ENCODE measurements around the gene APEH. TPM values are rescaled to one million over a fixed set of nuclear protein-coding genes. Genes with fewer than 3 reads are reported as not detected.
A peak's percentile ranks its signal among the peaks of the same experiment; 100 is the strongest.

APEH gene
- total and polyA plus RNA-seq, 2 experiments from 2014 or later: 170 to 264 TPM

DNA sequence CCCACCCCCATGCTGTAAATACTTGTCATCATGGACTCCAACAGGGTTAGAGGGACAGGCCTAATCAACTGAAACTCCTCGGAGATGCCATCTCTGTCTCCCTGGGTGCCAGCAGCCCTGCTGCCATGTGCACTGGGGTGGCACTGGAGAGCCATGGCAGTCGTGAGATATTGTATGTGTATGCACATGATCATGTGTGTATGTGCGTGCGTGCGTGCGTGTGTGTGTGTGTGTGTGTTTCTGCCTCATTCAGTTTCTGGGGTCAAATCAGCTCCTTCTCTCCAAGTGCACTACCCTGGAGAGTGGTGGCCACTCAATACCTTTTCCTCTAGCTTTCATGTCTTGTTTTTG lies 3.2 kb upstream of the APEH start:
- no peak for ATAC-seq

More for the DNA sequence above, 3.2 kb upstream of the APEH start:
- H3K4me3 Mint-ChIP-seq: no peak overlapping the region; the same call in 2 of the 3 replicates
- H3K9me2 ChIP-seq (ENCODE audit: insufficient read depth): no peaks in the 10 kb centered on the region
- peaks cover 8% of the 10 kb centered on the region for H3K36me3 Mint-ChIP-seq (ENCODE audit: low read depth)
- H3K4me3 ChIP-seq: no peak overlapping the region
- H3F3A ChIP-seq (replicated peaks; ENCODE audit: low read depth): no peaks in the 10 kb centered on the region
- no peaks in the 10 kb centered on the region for H3K27me3 ChIP-seq (ENCODE audit: insufficient read depth)
- H3K4me1 ChIP-seq (ENCODE audit: insufficient read depth): peaks cover 15% of the 10 kb centered on the region
- peaks cover 14% of the 10 kb centered on the region; the same call in 1 of the 2 replicates for H4K20me1 ChIP-seq (replicated peaks; ENCODE audit: insufficient read depth)
- no peak overlapping the region for H3K4me2 ChIP-seq
- H3K79me2 ChIP-seq (replicated peaks; ENCODE audit: insufficient read depth): peaks cover 11% of the 10 kb centered on the region
- TF ChIP-seq, protein P1, sequence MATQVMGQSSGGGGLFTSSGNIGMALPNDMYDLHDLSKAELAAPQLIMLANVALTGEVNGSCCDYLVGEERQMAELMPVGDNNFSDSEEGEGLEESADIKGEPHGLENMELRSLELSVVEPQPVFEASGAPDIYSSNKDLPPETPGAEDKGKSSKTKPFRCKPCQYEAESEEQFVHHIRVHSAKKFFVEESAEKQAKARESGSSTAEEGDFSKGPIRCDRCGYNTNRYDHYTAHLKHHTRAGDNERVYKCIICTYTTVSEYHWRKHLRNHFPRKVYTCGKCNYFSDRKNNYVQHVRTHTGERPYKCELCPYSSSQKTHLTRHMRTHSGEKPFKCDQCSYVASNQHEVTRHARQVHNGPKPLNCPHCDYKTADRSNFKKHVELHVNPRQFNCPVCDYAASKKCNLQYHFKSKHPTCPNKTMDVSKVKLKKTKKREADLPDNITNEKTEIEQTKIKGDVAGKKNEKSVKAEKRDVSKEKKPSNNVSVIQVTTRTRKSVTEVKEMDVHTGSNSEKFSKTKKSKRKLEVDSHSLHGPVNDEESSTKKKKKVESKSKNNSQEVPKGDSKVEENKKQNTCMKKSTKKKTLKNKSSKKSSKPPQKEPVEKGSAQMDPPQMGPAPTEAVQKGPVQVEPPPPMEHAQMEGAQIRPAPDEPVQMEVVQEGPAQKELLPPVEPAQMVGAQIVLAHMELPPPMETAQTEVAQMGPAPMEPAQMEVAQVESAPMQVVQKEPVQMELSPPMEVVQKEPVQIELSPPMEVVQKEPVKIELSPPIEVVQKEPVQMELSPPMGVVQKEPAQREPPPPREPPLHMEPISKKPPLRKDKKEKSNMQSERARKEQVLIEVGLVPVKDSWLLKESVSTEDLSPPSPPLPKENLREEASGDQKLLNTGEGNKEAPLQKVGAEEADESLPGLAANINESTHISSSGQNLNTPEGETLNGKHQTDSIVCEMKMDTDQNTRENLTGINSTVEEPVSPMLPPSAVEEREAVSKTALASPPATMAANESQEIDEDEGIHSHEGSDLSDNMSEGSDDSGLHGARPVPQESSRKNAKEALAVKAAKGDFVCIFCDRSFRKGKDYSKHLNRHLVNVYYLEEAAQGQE (IDR thresholded peaks at IDR 0.05; ENCODE audit: unreplicated experiment): no peak
- TF ChIP-seq CREB1 (CRISPR knock-in tag; IDR thresholded peaks at IDR 0.05; ENCODE audit: low read depth) (no peak), EZH2phosphoT487 (IDR thresholded peaks at IDR 0.05; ENCODE audit: unreplicated experiment) (no peak), JUNB (IDR thresholded peaks at IDR 0.05; ENCODE audit: unreplicated experiment) (no peak), EZH2 (IDR thresholded peaks at IDR 0.05; ENCODE audit: low read depth, unreplicated experiment) (no peak), ZNF331 (CRISPR knock-in tag; IDR thresholded peaks at IDR 0.05; ENCODE audit: low read depth) (no peak), STAT1 (IDR thresholded peaks at IDR 0.05; ENCODE audit: unreplicated experiment) (no peak), POLR2AphosphoS5 (IDR thresholded peaks at IDR 0.05; ENCODE audit: low read depth) (no peak), NANOG (IDR thresholded peaks at IDR 0.05; ENCODE audit: borderline replicate concordance) (no peak), ZNF114 (CRISPR knock-in tag; IDR thresholded peaks at IDR 0.05) (no peak)
- TF ChIP-seq, protein P2, sequence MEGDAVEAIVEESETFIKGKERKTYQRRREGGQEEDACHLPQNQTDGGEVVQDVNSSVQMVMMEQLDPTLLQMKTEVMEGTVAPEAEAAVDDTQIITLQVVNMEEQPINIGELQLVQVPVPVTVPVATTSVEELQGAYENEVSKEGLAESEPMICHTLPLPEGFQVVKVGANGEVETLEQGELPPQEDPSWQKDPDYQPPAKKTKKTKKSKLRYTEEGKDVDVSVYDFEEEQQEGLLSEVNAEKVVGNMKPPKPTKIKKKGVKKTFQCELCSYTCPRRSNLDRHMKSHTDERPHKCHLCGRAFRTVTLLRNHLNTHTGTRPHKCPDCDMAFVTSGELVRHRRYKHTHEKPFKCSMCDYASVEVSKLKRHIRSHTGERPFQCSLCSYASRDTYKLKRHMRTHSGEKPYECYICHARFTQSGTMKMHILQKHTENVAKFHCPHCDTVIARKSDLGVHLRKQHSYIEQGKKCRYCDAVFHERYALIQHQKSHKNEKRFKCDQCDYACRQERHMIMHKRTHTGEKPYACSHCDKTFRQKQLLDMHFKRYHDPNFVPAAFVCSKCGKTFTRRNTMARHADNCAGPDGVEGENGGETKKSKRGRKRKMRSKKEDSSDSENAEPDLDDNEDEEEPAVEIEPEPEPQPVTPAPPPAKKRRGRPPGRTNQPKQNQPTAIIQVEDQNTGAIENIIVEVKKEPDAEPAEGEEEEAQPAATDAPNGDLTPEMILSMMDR (conservative IDR thresholded peaks at IDR 0.05; ENCODE audit: low read depth in 2 of 2): no peak
- TF ChIP-seq, protein P3, sequence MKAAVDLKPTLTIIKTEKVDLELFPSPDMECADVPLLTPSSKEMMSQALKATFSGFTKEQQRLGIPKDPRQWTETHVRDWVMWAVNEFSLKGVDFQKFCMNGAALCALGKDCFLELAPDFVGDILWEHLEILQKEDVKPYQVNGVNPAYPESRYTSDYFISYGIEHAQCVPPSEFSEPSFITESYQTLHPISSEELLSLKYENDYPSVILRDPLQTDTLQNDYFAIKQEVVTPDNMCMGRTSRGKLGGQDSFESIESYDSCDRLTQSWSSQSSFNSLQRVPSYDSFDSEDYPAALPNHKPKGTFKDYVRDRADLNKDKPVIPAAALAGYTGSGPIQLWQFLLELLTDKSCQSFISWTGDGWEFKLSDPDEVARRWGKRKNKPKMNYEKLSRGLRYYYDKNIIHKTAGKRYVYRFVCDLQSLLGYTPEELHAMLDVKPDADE (IDR thresholded peaks at IDR 0.05): no peak
- TF ChIP-seq, protein P4, sequence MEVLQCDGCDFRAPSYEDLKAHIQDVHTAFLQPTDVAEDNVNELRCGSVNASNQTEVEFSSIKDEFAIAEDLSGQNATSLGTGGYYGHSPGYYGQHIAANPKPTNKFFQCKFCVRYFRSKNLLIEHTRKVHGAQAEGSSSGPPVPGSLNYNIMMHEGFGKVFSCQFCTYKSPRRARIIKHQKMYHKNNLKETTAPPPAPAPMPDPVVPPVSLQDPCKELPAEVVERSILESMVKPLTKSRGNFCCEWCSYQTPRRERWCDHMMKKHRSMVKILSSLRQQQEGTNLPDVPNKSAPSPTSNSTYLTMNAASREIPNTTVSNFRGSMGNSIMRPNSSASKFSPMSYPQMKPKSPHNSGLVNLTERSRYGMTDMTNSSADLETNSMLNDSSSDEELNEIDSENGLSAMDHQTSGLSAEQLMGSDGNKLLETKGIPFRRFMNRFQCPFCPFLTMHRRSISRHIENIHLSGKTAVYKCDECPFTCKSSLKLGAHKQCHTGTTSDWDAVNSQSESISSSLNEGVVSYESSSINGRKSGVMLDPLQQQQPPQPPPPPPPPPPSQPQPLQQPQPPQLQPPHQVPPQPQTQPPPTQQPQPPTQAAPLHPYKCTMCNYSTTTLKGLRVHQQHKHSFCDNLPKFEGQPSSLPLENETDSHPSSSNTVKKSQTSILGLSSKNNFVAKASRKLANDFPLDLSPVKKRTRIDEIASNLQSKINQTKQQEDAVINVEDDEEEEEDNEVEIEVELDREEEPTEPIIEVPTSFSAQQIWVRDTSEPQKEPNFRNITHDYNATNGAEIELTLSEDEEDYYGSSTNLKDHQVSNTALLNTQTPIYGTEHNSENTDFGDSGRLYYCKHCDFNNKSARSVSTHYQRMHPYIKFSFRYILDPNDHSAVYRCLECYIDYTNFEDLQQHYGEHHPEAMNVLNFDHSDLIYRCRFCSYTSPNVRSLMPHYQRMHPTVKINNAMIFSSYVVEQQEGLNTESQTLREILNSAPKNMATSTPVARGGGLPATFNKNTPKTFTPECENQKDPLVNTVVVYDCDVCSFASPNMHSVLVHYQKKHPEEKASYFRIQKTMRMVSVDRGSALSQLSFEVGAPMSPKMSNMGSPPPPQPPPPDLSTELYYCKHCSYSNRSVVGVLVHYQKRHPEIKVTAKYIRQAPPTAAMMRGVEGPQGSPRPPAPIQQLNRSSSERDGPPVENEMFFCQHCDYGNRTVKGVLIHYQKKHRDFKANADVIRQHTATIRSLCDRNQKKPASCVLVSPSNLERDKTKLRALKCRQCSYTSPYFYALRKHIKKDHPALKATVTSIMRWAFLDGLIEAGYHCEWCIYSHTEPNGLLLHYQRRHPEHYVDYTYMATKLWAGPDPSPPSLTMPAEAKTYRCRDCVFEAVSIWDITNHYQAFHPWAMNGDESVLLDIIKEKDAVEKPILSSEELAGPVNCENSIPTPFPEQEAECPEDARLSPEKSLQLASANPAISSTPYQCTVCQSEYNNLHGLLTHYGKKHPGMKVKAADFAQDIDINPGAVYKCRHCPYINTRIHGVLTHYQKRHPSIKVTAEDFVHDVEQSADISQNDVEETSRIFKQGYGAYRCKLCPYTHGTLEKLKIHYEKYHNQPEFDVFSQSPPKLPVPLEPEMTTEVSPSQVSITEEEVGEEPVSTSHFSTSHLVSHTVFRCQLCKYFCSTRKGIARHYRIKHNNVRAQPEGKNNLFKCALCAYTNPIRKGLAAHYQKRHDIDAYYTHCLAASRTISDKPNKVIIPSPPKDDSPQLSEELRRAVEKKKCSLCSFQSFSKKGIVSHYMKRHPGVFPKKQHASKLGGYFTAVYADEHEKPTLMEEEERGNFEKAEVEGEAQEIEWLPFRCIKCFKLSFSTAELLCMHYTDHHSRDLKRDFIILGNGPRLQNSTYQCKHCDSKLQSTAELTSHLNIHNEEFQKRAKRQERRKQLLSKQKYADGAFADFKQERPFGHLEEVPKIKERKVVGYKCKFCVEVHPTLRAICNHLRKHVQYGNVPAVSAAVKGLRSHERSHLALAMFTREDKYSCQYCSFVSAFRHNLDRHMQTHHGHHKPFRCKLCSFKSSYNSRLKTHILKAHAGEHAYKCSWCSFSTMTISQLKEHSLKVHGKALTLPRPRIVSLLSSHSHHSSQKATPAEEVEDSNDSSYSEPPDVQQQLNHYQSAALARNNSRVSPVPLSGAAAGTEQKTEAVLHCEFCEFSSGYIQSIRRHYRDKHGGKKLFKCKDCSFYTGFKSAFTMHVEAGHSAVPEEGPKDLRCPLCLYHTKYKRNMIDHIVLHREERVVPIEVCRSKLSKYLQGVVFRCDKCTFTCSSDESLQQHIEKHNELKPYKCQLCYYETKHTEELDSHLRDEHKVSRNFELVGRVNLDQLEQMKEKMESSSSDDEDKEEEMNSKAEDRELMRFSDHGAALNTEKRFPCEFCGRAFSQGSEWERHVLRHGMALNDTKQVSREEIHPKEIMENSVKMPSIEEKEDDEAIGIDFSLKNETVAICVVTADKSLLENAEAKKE (CRISPR knock-in tag; IDR thresholded peaks at IDR 0.05): no peak
- H3K36me3 ChIP-seq (ENCODE audit: insufficient read depth): no peaks in the 10 kb centered on the region
- no peak for DNase-seq (ENCODE audit: low spot score)
- no peak overlapping the region for H2AFZ ChIP-seq
- H3K27me3 Mint-ChIP-seq (ENCODE audit: insufficient read depth, low read depth, poor library complexity): peaks cover 11% of the 10 kb centered on the region
- H3K27ac ChIP-seq (ENCODE audit: low read depth): peak overlapping the region; percentile 69; the same call in 1 of the 2 replicates
- peak overlapping the region; percentile 36; the same call in 1 of the 2 replicates for H3K27ac Mint-ChIP-seq
- no peaks in the 10 kb centered on the region for H3K9me3 Mint-ChIP-seq
- H3K4me1 Mint-ChIP-seq: peaks cover 42% of the 10 kb centered on the region

All from GM23338 (cell line).